WTC11 (cell line): ENCODE measurements around the gene NACA. TPM values are rescaled to one million over a fixed set of nuclear protein-coding genes. Genes with fewer than 3 reads are reported as not detected.

ENCODE experiments used
- ATAC-seq: fragments of 200-7000 bp; cut with Tn5 transposase; 2 replicates; pipeline ENCODE4 v1.10.0; 2021; ENCODE audit warnings: mild to moderate bottlenecking, moderate library complexity
- CTCF ChIA-PET: fragments of 300-600 bp; sonication (Branson Sonifier 250); formaldehyde crosslinking; loops from one replicate; lab custom pipeline; 2021; ENCODE audit warnings: antibody characterized with exemption; lab: Charles Lee
- POLR2A ChIA-PET: fragments of 350-600 bp; sonication (Branson Sonifier 250); formaldehyde crosslinking; loops from one replicate; lab custom pipeline; 2021; ENCODE audit warnings: antibody characterized with exemption; lab: Charles Lee
- DNase-seq: peaks from one replicate; pipeline ENCODE4 v3.0.0; 2021; ENCODE audit warnings: low spot score
- H3K27ac Mint-ChIP-seq: 2 replicates; pipeline ENCODE4 v1.8.0; 2021; ENCODE audit warnings: mixed read lengths
- H3K27me3 Mint-ChIP-seq: 2 replicates; pipeline ENCODE4 v1.8.0; 2021; ENCODE audit warnings: low read depth, mild to moderate bottlenecking, moderate library complexity, mixed read lengths
- H3K36me3 Mint-ChIP-seq: 2 replicates; pipeline ENCODE4 v1.8.0; 2021; ENCODE audit warnings: mixed read lengths
- H3K4me1 Mint-ChIP-seq: 2 replicates; pipeline ENCODE4 v1.8.0; 2022; ENCODE audit warnings: mixed read lengths
- H3K4me3 Mint-ChIP-seq: 2 replicates; pipeline ENCODE4 v1.8.0; 2021; ENCODE audit warnings: mild to moderate bottlenecking, moderate library complexity, mixed read lengths
- H3K9me3 Mint-ChIP-seq: 2 replicates; pipeline ENCODE4 v1.8.0; 2021; ENCODE audit warnings: mixed read lengths
- CREB1 ChIP-seq: sonication (generic); formaldehyde crosslinking; IDR thresholded peaks from 2 replicates; pipeline ENCODE4 v1.8.0; 2023; ENCODE audit warnings: mild to moderate bottlenecking, missing genetic modification reagents
- EMX1 ChIP-seq: fragments of 250-450 bp; sonication (Bioruptor Pico); IDR thresholded peaks from 2 replicates; pipeline ENCODE4 v1.8.0; 2021; ENCODE audit warnings: mild to moderate bottlenecking
- GRHL2 ChIP-seq: fragments of 250-450 bp; sonication (Bioruptor Pico); IDR thresholded peaks from 2 replicates; pipeline ENCODE4 v1.8.0; 2022; ENCODE audit warnings: mild to moderate bottlenecking, moderate library complexity; ENCODE audit not compliant: insufficient replicate concordance, severe bottlenecking
- JAZF1 ChIP-seq: fragments of 250-450 bp; sonication (Bioruptor Pico); IDR thresholded peaks from 2 replicates; pipeline ENCODE4 v1.9.0; 2021; ENCODE audit warnings: moderate library complexity, mild to moderate bottlenecking, inconsistent platforms
- MXD4 ChIP-seq: fragments of 250-450 bp; sonication (Bioruptor Pico); IDR thresholded peaks from 2 replicates; pipeline ENCODE4 v1.8.0; 2021; ENCODE audit warnings: mild to moderate bottlenecking, moderate library complexity, borderline replicate concordance
- ZNF121 ChIP-seq: sonication (generic); formaldehyde crosslinking; IDR thresholded peaks from 2 replicates; pipeline ENCODE4 v1.8.0; 2023; ENCODE audit warnings: missing genetic modification reagents
- ZNF671 ChIP-seq: fragments of 250-450 bp; sonication (Bioruptor Pico); IDR thresholded peaks from 2 replicates; pipeline ENCODE4 v1.8.0; 2021; ENCODE audit warnings: mild to moderate bottlenecking
- total RNA-seq: library from RNA; stranded (reverse); gene quantifications from 3 replicates; pipeline ENCODE4 v1.2.3, GENCODE V29; 2021
- TF ChIP-seq, protein P1 (sequence below): sonication (generic); formaldehyde crosslinking; IDR thresholded peaks from 2 replicates; pipeline ENCODE4 v1.8.0; 2022; ENCODE audit warnings: mild to moderate bottlenecking, missing genetic modification reagents
- TF ChIP-seq, protein P2 (sequence below): sonication (generic); formaldehyde crosslinking; IDR thresholded peaks from 2 replicates; pipeline ENCODE4 v1.8.0; 2022; ENCODE audit warnings: mild to moderate bottlenecking, missing genetic modification reagents
- TF ChIP-seq, protein P3 (sequence below): sonication (generic); formaldehyde crosslinking; IDR thresholded peaks from 2 replicates; pipeline ENCODE4 v1.8.1; 2023; ENCODE audit warnings: mild to moderate bottlenecking, missing genetic modification reagents, moderate library complexity
- TF ChIP-seq, protein P4 (sequence below): sonication (generic); formaldehyde crosslinking; IDR thresholded peaks from 2 replicates; pipeline ENCODE4 v1.8.0; 2023; ENCODE audit warnings: missing genetic modification reagents, mild to moderate bottlenecking, borderline replicate concordance
- TF ChIP-seq, protein P5 (sequence below): sonication (generic); formaldehyde crosslinking; IDR thresholded peaks from 2 replicates; pipeline ENCODE4 v1.8.1; 2022; ENCODE audit warnings: low read depth, missing genetic modification reagents, borderline replicate concordance
- TF ChIP-seq, protein P6 (sequence below): fragments of 250-450 bp; sonication (Bioruptor Pico); IDR thresholded peaks from 2 replicates; pipeline ENCODE4 v1.9.0; 2021; ENCODE audit warnings: mild to moderate bottlenecking
- TF ChIP-seq, protein P7 (sequence below): sonication (generic); formaldehyde crosslinking; IDR thresholded peaks from 2 replicates; pipeline ENCODE4 v1.8.0; 2022; ENCODE audit warnings: missing genetic modification reagents

NACA gene
- total RNA-seq, 1 experiment from 2014 or later, result 987 TPM

DNA sequence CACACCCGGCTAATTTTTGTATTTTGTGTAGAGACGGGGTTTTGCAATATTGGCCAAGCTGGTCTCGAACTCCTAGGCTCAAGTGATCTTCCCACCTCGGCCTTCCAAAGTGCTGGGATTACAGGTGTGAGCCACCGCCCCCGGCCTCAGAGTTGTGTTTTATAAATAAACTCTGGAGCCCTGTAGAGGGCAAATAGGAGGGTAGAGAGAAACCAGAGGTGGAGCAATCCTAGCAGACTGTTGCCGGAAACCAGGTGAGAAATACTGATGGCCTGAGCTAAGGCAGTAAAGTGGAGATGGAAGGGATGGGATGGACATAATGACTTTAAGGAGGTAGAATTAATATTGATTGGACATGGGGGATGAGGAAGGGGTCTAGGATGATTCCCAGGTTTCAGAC lies 35.4 kb upstream of the NACA start:
- H3K27me3 Mint-ChIP-seq, result peaks cover 5% of the 10 kb centered on the region
- no peak for ATAC-seq
- ChIA-PET CTCF (interaction anchor here (1.7 to 3.7 kb wide), 3 partner anchors 79 to 241 kb away, joined by 4 to 30 read pairs (median 19); no protein-coding TSS in a partner anchor), POLR2A (no interaction called here)
- H3K27ac Mint-ChIP-seq, result no peak overlapping the region
- H3K4me1 Mint-ChIP-seq, result peaks cover 4% of the 10 kb centered on the region
- H3K9me3 Mint-ChIP-seq, result peaks cover 22% of the 10 kb centered on the region
- no peak for TF ChIP-seq CREB1 (CRISPR knock-in tag)
- no peak for TF ChIP-seq ZNF671 (CRISPR knock-in tag)
- no peak for TF ChIP-seq JAZF1 (CRISPR knock-in tag)
- TF ChIP-seq ZNF121, result no peak
- TF ChIP-seq GRHL2 (CRISPR knock-in tag), result no peak
- no peak for TF ChIP-seq EMX1 (CRISPR knock-in tag)
- TF ChIP-seq, protein P1, sequence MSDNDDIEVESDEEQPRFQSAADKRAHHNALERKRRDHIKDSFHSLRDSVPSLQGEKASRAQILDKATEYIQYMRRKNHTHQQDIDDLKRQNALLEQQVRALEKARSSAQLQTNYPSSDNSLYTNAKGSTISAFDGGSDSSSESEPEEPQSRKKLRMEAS, result no peak
- TF ChIP-seq, protein P2, sequence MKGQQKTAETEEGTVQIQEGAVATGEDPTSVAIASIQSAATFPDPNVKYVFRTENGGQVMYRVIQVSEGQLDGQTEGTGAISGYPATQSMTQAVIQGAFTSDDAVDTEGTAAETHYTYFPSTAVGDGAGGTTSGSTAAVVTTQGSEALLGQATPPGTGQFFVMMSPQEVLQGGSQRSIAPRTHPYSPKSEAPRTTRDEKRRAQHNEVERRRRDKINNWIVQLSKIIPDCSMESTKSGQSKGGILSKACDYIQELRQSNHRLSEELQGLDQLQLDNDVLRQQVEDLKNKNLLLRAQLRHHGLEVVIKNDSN (CRISPR knock-in tag), result no peak
- TF ChIP-seq, protein P3, sequence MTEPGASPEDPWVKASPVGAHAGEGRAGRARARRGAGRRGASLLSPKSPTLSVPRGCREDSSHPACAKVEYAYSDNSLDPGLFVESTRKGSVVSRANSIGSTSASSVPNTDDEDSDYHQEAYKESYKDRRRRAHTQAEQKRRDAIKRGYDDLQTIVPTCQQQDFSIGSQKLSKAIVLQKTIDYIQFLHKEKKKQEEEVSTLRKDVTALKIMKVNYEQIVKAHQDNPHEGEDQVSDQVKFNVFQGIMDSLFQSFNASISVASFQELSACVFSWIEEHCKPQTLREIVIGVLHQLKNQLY (CRISPR knock-in tag), result no peak
- no peak for TF ChIP-seq MXD4 (CRISPR knock-in tag)
- TF ChIP-seq, protein P4, sequence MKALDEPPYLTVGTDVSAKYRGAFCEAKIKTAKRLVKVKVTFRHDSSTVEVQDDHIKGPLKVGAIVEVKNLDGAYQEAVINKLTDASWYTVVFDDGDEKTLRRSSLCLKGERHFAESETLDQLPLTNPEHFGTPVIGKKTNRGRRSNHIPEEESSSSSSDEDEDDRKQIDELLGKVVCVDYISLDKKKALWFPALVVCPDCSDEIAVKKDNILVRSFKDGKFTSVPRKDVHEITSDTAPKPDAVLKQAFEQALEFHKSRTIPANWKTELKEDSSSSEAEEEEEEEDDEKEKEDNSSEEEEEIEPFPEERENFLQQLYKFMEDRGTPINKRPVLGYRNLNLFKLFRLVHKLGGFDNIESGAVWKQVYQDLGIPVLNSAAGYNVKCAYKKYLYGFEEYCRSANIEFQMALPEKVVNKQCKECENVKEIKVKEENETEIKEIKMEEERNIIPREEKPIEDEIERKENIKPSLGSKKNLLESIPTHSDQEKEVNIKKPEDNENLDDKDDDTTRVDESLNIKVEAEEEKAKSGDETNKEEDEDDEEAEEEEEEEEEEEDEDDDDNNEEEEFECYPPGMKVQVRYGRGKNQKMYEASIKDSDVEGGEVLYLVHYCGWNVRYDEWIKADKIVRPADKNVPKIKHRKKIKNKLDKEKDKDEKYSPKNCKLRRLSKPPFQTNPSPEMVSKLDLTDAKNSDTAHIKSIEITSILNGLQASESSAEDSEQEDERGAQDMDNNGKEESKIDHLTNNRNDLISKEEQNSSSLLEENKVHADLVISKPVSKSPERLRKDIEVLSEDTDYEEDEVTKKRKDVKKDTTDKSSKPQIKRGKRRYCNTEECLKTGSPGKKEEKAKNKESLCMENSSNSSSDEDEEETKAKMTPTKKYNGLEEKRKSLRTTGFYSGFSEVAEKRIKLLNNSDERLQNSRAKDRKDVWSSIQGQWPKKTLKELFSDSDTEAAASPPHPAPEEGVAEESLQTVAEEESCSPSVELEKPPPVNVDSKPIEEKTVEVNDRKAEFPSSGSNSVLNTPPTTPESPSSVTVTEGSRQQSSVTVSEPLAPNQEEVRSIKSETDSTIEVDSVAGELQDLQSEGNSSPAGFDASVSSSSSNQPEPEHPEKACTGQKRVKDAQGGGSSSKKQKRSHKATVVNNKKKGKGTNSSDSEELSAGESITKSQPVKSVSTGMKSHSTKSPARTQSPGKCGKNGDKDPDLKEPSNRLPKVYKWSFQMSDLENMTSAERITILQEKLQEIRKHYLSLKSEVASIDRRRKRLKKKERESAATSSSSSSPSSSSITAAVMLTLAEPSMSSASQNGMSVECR (CRISPR knock-in tag), result no peak
- TF ChIP-seq, protein P5, sequence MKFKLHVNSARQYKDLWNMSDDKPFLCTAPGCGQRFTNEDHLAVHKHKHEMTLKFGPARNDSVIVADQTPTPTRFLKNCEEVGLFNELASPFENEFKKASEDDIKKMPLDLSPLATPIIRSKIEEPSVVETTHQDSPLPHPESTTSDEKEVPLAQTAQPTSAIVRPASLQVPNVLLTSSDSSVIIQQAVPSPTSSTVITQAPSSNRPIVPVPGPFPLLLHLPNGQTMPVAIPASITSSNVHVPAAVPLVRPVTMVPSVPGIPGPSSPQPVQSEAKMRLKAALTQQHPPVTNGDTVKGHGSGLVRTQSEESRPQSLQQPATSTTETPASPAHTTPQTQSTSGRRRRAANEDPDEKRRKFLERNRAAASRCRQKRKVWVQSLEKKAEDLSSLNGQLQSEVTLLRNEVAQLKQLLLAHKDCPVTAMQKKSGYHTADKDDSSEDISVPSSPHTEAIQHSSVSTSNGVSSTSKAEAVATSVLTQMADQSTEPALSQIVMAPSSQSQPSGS (CRISPR knock-in tag), result no peak
- TF ChIP-seq, protein P6, sequence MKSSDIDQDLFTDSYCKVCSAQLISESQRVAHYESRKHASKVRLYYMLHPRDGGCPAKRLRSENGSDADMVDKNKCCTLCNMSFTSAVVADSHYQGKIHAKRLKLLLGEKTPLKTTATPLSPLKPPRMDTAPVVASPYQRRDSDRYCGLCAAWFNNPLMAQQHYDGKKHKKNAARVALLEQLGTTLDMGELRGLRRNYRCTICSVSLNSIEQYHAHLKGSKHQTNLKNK, result no peak
- TF ChIP-seq, protein P7, sequence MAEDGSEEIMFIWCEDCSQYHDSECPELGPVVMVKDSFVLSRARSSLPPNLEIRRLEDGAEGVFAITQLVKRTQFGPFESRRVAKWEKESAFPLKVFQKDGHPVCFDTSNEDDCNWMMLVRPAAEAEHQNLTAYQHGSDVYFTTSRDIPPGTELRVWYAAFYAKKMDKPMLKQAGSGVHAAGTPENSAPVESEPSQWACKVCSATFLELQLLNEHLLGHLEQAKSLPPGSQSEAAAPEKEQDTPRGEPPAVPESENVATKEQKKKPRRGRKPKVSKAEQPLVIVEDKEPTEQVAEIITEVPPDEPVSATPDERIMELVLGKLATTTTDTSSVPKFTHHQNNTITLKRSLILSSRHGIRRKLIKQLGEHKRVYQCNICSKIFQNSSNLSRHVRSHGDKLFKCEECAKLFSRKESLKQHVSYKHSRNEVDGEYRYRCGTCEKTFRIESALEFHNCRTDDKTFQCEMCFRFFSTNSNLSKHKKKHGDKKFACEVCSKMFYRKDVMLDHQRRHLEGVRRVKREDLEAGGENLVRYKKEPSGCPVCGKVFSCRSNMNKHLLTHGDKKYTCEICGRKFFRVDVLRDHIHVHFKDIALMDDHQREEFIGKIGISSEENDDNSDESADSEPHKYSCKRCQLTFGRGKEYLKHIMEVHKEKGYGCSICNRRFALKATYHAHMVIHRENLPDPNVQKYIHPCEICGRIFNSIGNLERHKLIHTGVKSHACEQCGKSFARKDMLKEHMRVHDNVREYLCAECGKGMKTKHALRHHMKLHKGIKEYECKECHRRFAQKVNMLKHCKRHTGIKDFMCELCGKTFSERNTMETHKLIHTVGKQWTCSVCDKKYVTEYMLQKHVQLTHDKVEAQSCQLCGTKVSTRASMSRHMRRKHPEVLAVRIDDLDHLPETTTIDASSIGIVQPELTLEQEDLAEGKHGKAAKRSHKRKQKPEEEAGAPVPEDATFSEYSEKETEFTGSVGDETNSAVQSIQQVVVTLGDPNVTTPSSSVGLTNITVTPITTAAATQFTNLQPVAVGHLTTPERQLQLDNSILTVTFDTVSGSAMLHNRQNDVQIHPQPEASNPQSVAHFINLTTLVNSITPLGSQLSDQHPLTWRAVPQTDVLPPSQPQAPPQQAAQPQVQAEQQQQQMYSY (CRISPR knock-in tag), result no peak
- no peak for DNase-seq
- H3K4me3 Mint-ChIP-seq, result no peak overlapping the region
- peaks cover 11% of the 10 kb centered on the region for H3K36me3 Mint-ChIP-seq
